Ascending aorta (tissue), 2 donors: ENCODE measurements around the gene PRELID1. TPM values are rescaled to one million over a fixed set of nuclear protein-coding genes. Genes with fewer than 3 reads are reported as not detected.

Source experiments
- DNase-seq, 2 donors: peaks; one replicate each; pipeline ENCODE4 v3.0.0-alpha.2; 2019; ENCODE audit warnings: low spot score in 2 of 2
- H3K27ac ChIP-seq, 2 donors: fragments of 200-600 bp; sonication (generic); one replicate each; pipeline ENCODE4 v1.5.1; 2016 to 2017; ENCODE audit warnings: mild to moderate bottlenecking in 1 of 2
- H3K27me3 ChIP-seq: fragments of 200-600 bp; sonication (generic); one replicate; pipeline ENCODE4 v1.5.1; 2017
- H3K36me3 ChIP-seq, 2 donors: fragments of 200-600 bp; sonication (generic); one replicate each; pipeline ENCODE4 v1.5.1; 2016
- H3K4me1 ChIP-seq, 2 donors: fragments of 200-600 bp; sonication (generic); one replicate each; pipeline ENCODE4 v1.5.1; 2016 to 2017; ENCODE audit warnings: mild to moderate bottlenecking in 1 of 2
- H3K4me3 ChIP-seq, 2 donors: fragments of 200-600 bp; sonication (generic); one replicate each; pipeline ENCODE4 v1.5.1; 2016 to 2017; ENCODE audit warnings: mild to moderate bottlenecking in 1 of 2
- H3K9me3 ChIP-seq, 2 donors: fragments of 200-600 bp; sonication (generic); one replicate each; pipeline ENCODE4 v1.5.1; 2016
- CTCF ChIP-seq, 3 experiments: fragments of 200-600 bp in 2 of 3; fragments of 450-650 bp in 1 of 3; sonication (generic) in 2 of 3; IDR thresholded peaks; one replicate each; pipeline ENCODE4 v1.5.1; 2016 to 2019; ENCODE audit warnings: antibody characterized with exemption in 3 of 3, mild to moderate bottlenecking in 1 of 3, moderate library complexity in 1 of 3
- intact Hi-C: fragments of 100-400 bp; cut with DNase I; formaldehyde crosslinking; loops from one replicate; pipeline ENCODE4 v1.15.1; 2023
- total RNA-seq: library from RNA; depleted of rRNA; stranded (reverse); fragments of >200 nt; gene quantifications from one replicate; pipeline ENCODE4 v1.1.0, GENCODE V29; 2016

The PRELID1 gene
- total RNA-seq, 1 donor from 2014 or later: 376 TPM

- H3K36me3 ChIP-seq: peaks cover 9 to 13% of the 10 kb centered on the region in 2 donors
- no peaks in the 10 kb centered on the region for H3K27me3 ChIP-seq
- no peak overlapping the region for H3K27ac ChIP-seq
- DNase-seq: no peak
- no peaks in the 10 kb centered on the region for H3K4me1 ChIP-seq
- H3K4me3 ChIP-seq: no peak overlapping the region
- TF ChIP-seq CTCF (IDR thresholded peaks at IDR 0.05): no peak
- H3K9me3 ChIP-seq: no peaks in the 10 kb centered on the region
- intact Hi-C loops: no loop called here
These were observed 22.3 kb downstream of the PRELID1 start for GRCh38 chr5:177325868-177326381.

GRCh38 chr5:177327539-177328522 is 24.2 kb downstream of the PRELID1 start:
- H3K4me3 ChIP-seq: no peak overlapping the region

GRCh38 chr5:177328545-177329231 is 25.1 kb downstream of the PRELID1 start:
- no peak for TF ChIP-seq CTCF (IDR thresholded peaks at IDR 0.05)
- no peak for DNase-seq
- no peak overlapping the region for H3K4me3 ChIP-seq
- peak overlapping the region in 1 of 2 donors; percentile 32 for H3K27ac ChIP-seq
- no peaks in the 10 kb centered on the region for H3K9me3 ChIP-seq
- H3K36me3 ChIP-seq: peaks cover 27 to 40% of the 10 kb centered on the region in 2 donors
- no peaks in the 10 kb centered on the region for H3K27me3 ChIP-seq
- intact Hi-C loops: no loop called here
- H3K4me1 ChIP-seq: no peaks in the 10 kb centered on the region

More at GRCh38 chr5:177327539-177328522, 24.2 kb downstream of the PRELID1 start:
- H3K36me3 ChIP-seq: peaks cover 18 to 32% of the 10 kb centered on the region in 2 donors
- intact Hi-C loops: no loop called here
- no peak for DNase-seq
- no peak for TF ChIP-seq CTCF (IDR thresholded peaks at IDR 0.05)
- H3K9me3 ChIP-seq: no peaks in the 10 kb centered on the region
- H3K27me3 ChIP-seq: no peaks in the 10 kb centered on the region
- no peaks in the 10 kb centered on the region for H3K4me1 ChIP-seq
- peak overlapping the region; percentile 19 to 32 for H3K27ac ChIP-seq

DNA sequence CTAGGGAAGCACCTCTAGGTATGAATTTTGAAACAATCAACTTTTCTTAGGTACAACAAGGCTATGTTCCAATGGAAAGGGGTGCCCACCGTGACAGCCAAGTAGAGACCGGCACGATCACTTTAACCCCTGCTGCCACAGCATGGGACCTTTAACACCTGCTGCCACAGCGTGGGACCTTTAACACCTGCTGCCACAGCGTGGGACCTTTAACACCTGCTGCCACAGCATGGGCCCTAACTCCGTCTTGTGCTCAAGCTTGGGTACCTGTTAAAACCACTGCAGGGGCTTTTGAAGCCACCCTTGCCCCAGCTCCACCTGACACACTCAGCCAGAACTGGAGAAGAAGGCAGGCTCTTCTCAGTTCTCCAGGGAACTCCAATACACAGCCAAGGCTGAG is 26.3 kb downstream of the PRELID1 start:
- H3K27me3 ChIP-seq: no peaks in the 10 kb centered on the region
- intact Hi-C loops: no loop called here
- no peak for DNase-seq
- H3K9me3 ChIP-seq: no peaks in the 10 kb centered on the region
- H3K27ac ChIP-seq: no peak overlapping the region
- H3K36me3 ChIP-seq: peaks cover 39 to 52% of the 10 kb centered on the region in 2 donors
- no peak for TF ChIP-seq CTCF (IDR thresholded peaks at IDR 0.05)
- no peaks in the 10 kb centered on the region for H3K4me1 ChIP-seq
- no peak overlapping the region for H3K4me3 ChIP-seq

DNA sequence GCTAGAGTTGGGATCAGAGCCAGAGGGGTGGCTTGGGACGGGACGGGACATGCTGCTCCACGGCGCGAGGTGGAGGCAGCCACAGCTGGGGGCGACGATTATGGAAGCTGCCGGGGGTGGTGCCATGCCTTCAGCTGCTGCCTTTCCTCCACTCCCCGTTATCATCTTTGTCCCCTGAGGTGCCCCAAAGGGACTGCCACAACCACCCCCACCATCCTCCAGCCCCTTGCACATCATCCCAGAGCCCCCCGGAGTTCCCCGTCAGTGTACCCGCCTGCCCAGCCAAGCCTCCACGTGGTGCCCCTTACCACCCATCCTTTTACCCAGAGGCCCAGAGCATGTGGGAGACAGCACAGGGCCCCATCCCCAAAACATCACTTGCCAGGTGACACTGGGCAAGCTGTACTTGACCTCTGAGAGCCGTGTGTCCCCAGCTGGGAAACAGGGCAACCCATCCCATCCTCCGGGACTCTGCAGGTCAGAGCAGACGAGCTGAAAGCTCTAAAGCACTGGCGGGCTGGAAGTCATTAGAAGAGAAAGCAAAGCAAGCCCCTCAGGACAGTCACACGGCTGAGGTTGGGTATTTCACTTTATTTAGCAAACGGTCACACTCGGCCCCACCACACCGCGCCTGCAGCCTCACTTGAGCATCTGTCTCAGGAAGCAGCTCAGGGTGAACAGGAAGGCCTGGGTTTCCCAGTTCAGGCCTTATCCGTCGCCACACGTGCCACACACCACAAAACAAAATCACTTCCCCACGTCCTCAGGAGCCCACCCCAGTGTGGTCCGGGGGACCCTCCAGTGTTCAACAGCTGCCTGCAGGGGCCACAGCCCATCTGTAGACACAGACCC is 27.6 kb downstream of the PRELID1 start:
- H3K27ac ChIP-seq: no peak overlapping the region
- no peaks in the 10 kb centered on the region for H3K27me3 ChIP-seq
- intact Hi-C loops: no loop called here
- DNase-seq: no peak
- H3K4me1 ChIP-seq: no peaks in the 10 kb centered on the region
- TF ChIP-seq CTCF (IDR thresholded peaks at IDR 0.05): no peak
- H3K36me3 ChIP-seq: peaks cover 52 to 65% of the 10 kb centered on the region in 2 donors
- H3K9me3 ChIP-seq: no peaks in the 10 kb centered on the region
- H3K4me3 ChIP-seq: no peak overlapping the region
